ENCODE data around the gene CRYL1.

DNA sequence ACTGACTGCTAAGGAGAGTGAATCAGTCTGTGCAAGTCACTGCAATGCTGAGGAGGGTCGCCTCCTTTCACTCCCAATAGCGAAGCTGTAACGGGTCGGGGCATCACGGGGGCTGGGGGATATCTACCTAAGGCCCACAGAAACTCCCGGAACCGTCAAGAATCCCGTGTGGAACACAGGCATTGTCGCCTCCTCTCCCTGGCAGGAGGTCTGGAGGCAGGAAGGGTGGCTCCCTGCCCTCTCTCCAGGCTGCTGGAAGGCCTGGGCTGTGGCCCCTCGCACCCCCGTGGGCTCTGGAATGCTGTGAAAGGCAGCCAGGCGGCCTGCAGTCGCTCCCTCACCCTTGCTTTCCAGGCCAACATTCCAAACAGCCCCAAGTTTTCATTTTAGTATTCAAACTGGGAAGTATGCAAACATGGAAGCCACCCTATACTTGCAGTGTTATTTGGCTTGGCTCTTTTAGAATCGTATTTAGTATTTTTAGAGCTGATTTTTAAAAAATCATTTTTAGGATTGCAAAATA lies 109.4 kb downstream of the CRYL1 start:
- no peak for TF ChIP-seq POLR2A (IDR thresholded peaks at IDR 0.05; ENCODE audit: insufficient read depth in 1 of 2, low read depth in 2 of 2, low read length in 2 of 2)
- TF ChIP-seq, protein P1, sequence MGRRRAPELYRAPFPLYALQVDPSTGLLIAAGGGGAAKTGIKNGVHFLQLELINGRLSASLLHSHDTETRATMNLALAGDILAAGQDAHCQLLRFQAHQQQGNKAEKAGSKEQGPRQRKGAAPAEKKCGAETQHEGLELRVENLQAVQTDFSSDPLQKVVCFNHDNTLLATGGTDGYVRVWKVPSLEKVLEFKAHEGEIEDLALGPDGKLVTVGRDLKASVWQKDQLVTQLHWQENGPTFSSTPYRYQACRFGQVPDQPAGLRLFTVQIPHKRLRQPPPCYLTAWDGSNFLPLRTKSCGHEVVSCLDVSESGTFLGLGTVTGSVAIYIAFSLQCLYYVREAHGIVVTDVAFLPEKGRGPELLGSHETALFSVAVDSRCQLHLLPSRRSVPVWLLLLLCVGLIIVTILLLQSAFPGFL (CRISPR knock-in tag; IDR thresholded peaks at IDR 0.05), result no peak
- TF ChIP-seq ZNF160 (CRISPR knock-in tag; IDR thresholded peaks at IDR 0.05), result no peak

Measured in HepG2 (cell line).